Endothelial cell of umbilical vein (primary cell): Measurements from ENCODE around the gene SLC11A1. TPM values are rescaled to one million over a fixed set of nuclear protein-coding genes. Genes with fewer than 3 reads are reported as not detected.

Source experiments
- BruUV-seq: library from RNA; stranded (reverse); fragments of 400-500 nt; replicated peaks from 2 replicates; lab custom pipeline; 2021; lab: Mats Ljungman, UMichigan
- CTCF ChIA-PET: fragments of 300-600, 350-600 bp; sonication (Branson Sonifier 250); formaldehyde crosslinking; loops from one replicate; lab custom pipeline; 2021; ENCODE audit warnings: antibody characterized with exemption, inconsistent platforms; lab: Charles Lee
- POLR2A ChIA-PET: fragments of 300-600, 350-600 bp; sonication (Branson Sonifier 250); formaldehyde crosslinking; loops from one replicate; lab custom pipeline; 2021; ENCODE audit warnings: antibody characterized with exemption, inconsistent platforms; lab: Charles Lee
- DNase-seq: peaks from one replicate; pipeline ENCODE4 v3.0.0-alpha.2; 2011; ENCODE audit warnings: low read depth, low spot score
- FAIRE-seq: peaks from 2 replicates; lab custom pipeline; 2011; peaks lifted over from hg19 to GRCh38; lab: Jason Lieb, UNC
- H2AFZ ChIP-seq: 2 replicates; pipeline ENCODE4 v1.6.0; 2012; ENCODE audit warnings: low read depth, low read length, control low read depth, inconsistent platforms
- H3K27ac ChIP-seq: 2 replicates; pipeline ENCODE4 v1.5.1; 2011; ENCODE audit warnings: low read depth, mild to moderate bottlenecking, control low read depth, low read length, moderate library complexity; ENCODE audit not compliant: insufficient read depth
- H3K27me3 ChIP-seq, 2 experiments: 2 replicates each; pipeline versions ENCODE4 v1.6.0 to v1.6.1; 2011; ENCODE audit warnings: low read length in 2 of 2, mixed read lengths in 1 of 2; ENCODE audit not compliant: control insufficient read depth in 2 of 2, insufficient read depth in 2 of 2
- H3K36me3 ChIP-seq, 2 experiments: 2 replicates in 1 of 2; 3 replicates in 1 of 2; pipeline ENCODE4 v1.5.1; 2011; ENCODE audit warnings: low read length in 2 of 2, mild to moderate bottlenecking in 1 of 2, moderate library complexity in 1 of 2; ENCODE audit not compliant: control insufficient read depth in 2 of 2, insufficient read depth in 2 of 2; ENCODE audit errors: extremely low read depth in 1 of 2
- H3K4me1 ChIP-seq: 3 replicates; pipeline ENCODE4 v1.5.1; 2011; ENCODE audit warnings: mild to moderate bottlenecking, low read length; ENCODE audit not compliant: control insufficient read depth, insufficient read depth; ENCODE audit errors: extremely low read depth
- H3K4me2 ChIP-seq: 2 replicates; pipeline ENCODE4 v1.6.1; 2011; ENCODE audit warnings: low read length, control low read depth, mixed read lengths; ENCODE audit not compliant: insufficient read depth
- H3K4me3 ChIP-seq, 3 experiments: fragments of 200-600 bp in 1 of 3; sonication (generic), shearing (Covaris generic) in 1 of 3; replicated peaks in 1 of 3; 2 replicates each; pipeline ENCODE4 v1.5.1; 2011 to 2016; ENCODE audit warnings: control low read depth in 3 of 3, low read length in 3 of 3, mild to moderate bottlenecking in 2 of 3, inconsistent platforms in 1 of 3, low read depth in 1 of 3, moderate library complexity in 1 of 3; ENCODE audit not compliant: insufficient read depth in 1 of 3
- H3K79me2 ChIP-seq: 2 replicates; pipeline ENCODE4 v1.6.0; 2012; ENCODE audit warnings: low read length, inconsistent platforms; ENCODE audit not compliant: control insufficient read depth, insufficient read depth
- H3K9ac ChIP-seq: replicated peaks from 2 replicates; pipeline ENCODE3; 2011; ENCODE audit warnings: low read length, control low read depth; ENCODE audit not compliant: insufficient read depth; ENCODE audit errors: extremely low read depth
- H3K9me1 ChIP-seq: replicated peaks from 3 replicates; pipeline ENCODE4 v1.6.0; 2011; ENCODE audit warnings: mild to moderate bottlenecking, low read length; ENCODE audit not compliant: control insufficient read depth, insufficient read depth; ENCODE audit errors: extremely low read depth
- H3K9me3 ChIP-seq: replicated peaks from 2 replicates; pipeline ENCODE4 v1.5.1; 2012; ENCODE audit warnings: low read length, inconsistent platforms; ENCODE audit not compliant: control insufficient read depth, insufficient read depth
- H4K20me1 ChIP-seq: replicated peaks from 2 replicates; pipeline ENCODE3; 2011; ENCODE audit warnings: mild to moderate bottlenecking, low read length; ENCODE audit not compliant: control insufficient read depth, insufficient read depth; ENCODE audit errors: extremely low read depth
- EZH2 ChIP-seq: IDR thresholded peaks from 2 replicates; pipeline ENCODE4 v1.6.1; 2012; ENCODE audit warnings: borderline replicate concordance, low read depth, mild to moderate bottlenecking, moderate library complexity, low read length, inconsistent platforms; ENCODE audit not compliant: severe bottlenecking
- FOS ChIP-seq: IDR thresholded peaks from 2 replicates; pipeline ENCODE4 v1.6.1; 2011; ENCODE audit warnings: mild to moderate bottlenecking, low read length, moderate library complexity, borderline replicate concordance; ENCODE audit not compliant: insufficient read depth
- GATA2 ChIP-seq: IDR thresholded peaks from 2 replicates; pipeline ENCODE4 v1.7.0; 2011; ENCODE audit warnings: low read depth, mild to moderate bottlenecking, moderate library complexity, mixed read lengths, low read length; ENCODE audit not compliant: insufficient read length, insufficient read depth
- JUN ChIP-seq: IDR thresholded peaks from 2 replicates; pipeline ENCODE4 v1.6.1; 2011; ENCODE audit warnings: borderline replicate concordance, low read depth; ENCODE audit not compliant: insufficient read length, insufficient read depth
- MAX ChIP-seq: IDR thresholded peaks from 2 replicates; pipeline ENCODE4 v1.6.1; 2011; ENCODE audit not compliant: insufficient read depth, insufficient read length
- MYC ChIP-seq: IDR thresholded peaks from one replicate; pipeline ENCODE4 v1.6.1; 2011; ENCODE audit warnings: mild to moderate bottlenecking, low read depth, low read length
- POLR2A ChIP-seq: IDR thresholded peaks from 2 replicates; pipeline ENCODE4 v1.6.1; 2012; ENCODE audit warnings: low read depth, mild to moderate bottlenecking, control low read depth, low read length
- POLR2AphosphoS5 ChIP-seq: IDR thresholded peaks from 2 replicates; pipeline ENCODE4 v1.6.1; 2012; ENCODE audit warnings: low read depth, mild to moderate bottlenecking, control low read depth, low read length, moderate library complexity; ENCODE audit not compliant: insufficient read depth
- dilution Hi-C: fragments of 300-500 bp; cut with MboI; formaldehyde crosslinking; loops from one replicate; pipeline ENCODE4 v1.15.0; 2019; ENCODE audit warnings: low sequenced_read_pairs; ENCODE audit not compliant: extremely low pct_ligation_motif_present
- intact Hi-C: fragments of 100-400 bp; cut with micrococcal nuclease; formaldehyde crosslinking; loops from one replicate; pipeline ENCODE4 v1.10.0; 2022
- polyA plus RNA-seq, 4 experiments: library from polyadenylated mRNA; depleted of rRNA in 3 of 4; stranded (reverse) in 3 of 4; unstranded in 1 of 4; fragments of >200 nt; gene quantifications; 2 replicates each; pipeline versions ENCODE4 v1.2.1 to v1.2.3, GENCODE V29; 2011 to 2012; ENCODE audit warnings: missing spikeins in 1 of 4
- total RNA-seq: library from RNA; stranded (reverse); gene quantifications from 2 replicates; pipeline ENCODE4 v1.2.3, GENCODE V29; 2021
- TF ChIP-seq, protein P1 (sequence below), 2 donors: IDR thresholded peaks; 1 replicate in 1 of 2; 2 replicates in 1 of 2; pipeline ENCODE4 v1.5.1; 2011; ENCODE audit warnings: low read length in 2 of 2, mild to moderate bottlenecking in 2 of 2, moderate library complexity in 2 of 2, control low read depth in 1 of 2, inconsistent platforms in 1 of 2, low read depth in 1 of 2; ENCODE audit not compliant: insufficient read depth in 1 of 2; ENCODE audit errors: extremely low read depth in 1 of 2

SLC11A1 gene
- total and polyA plus RNA-seq, 2 donors (not counting 3 experiments of a cell fraction or from before 2014, with no cell fraction given) = 0.03 TPM; not detected in 1

DNA sequence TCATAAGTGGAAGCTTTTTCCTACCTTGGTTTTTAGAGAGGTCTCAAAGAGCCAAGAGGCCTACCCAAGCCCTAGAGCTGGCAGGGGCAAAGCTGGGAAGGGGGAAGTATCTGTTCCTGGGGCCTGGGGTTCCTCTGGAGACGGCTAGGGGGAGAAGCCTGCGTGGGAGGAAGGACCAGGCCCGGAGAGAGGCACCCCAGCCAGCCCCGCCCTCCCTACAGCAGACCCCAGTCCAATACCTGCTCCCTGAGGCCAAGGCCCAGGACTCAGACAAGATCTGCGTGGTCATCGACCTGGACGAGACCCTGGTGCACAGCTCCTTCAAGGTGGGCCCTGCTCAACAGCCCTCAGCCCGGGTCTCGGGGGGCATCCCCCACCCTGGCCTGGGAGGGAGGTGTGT is 19.8 kb downstream of the SLC11A1 start:
- no peaks in the 10 kb centered on the region for H3K27me3 ChIP-seq
- no peak for DNase-seq
- TF ChIP-seq MYC (no peak), GATA2 (no peak), JUN (no peak), POLR2A (no peak), EZH2 (no peak), MAX (no peak), FOS (no peak), POLR2AphosphoS5 (no peak)
- TF ChIP-seq, protein P1, sequence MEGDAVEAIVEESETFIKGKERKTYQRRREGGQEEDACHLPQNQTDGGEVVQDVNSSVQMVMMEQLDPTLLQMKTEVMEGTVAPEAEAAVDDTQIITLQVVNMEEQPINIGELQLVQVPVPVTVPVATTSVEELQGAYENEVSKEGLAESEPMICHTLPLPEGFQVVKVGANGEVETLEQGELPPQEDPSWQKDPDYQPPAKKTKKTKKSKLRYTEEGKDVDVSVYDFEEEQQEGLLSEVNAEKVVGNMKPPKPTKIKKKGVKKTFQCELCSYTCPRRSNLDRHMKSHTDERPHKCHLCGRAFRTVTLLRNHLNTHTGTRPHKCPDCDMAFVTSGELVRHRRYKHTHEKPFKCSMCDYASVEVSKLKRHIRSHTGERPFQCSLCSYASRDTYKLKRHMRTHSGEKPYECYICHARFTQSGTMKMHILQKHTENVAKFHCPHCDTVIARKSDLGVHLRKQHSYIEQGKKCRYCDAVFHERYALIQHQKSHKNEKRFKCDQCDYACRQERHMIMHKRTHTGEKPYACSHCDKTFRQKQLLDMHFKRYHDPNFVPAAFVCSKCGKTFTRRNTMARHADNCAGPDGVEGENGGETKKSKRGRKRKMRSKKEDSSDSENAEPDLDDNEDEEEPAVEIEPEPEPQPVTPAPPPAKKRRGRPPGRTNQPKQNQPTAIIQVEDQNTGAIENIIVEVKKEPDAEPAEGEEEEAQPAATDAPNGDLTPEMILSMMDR (IDR thresholded peaks at IDR 0.05; ENCODE audit: extremely low read depth in 1 of 2, insufficient read depth in 1 of 2, low read depth in 1 of 2, low read length in 2 of 2) = no peak
- H3K9ac ChIP-seq = no peak overlapping the region
- H3K4me1 ChIP-seq = peaks cover 38% of the 10 kb centered on the region
- intact Hi-C loops (no loop called here), dilution Hi-C loops (no loop called here)
- ChIA-PET CTCF (interaction anchor here (0.8 to 2.7 kb wide), 3 partner anchors 63 to 143 kb away, joined by 3 to 20 read pairs (median 3); no protein-coding TSS in a partner anchor), POLR2A (no interaction called here)
- H3K9me3 ChIP-seq = no peaks in the 10 kb centered on the region
- no peaks in the 10 kb centered on the region for H4K20me1 ChIP-seq
- no peak overlapping the region for H3K4me3 ChIP-seq
- H3K27ac ChIP-seq = no peak overlapping the region
- no TSS peak for BruUV-seq
- peaks cover 0 to 24% of the 10 kb centered on the region in 2 experiments for H3K36me3 ChIP-seq
- peaks cover 21% of the 10 kb centered on the region for H3K79me2 ChIP-seq
- H3K4me2 ChIP-seq = no peak overlapping the region
- no peaks in the 10 kb centered on the region for H3K9me1 ChIP-seq
- FAIRE-seq = no peak
- H2AFZ ChIP-seq = no peak overlapping the region
